Common myeloid progenitor, CD34-positive (primary cell): ENCODE results near the gene OR10Z1.

Experiments
- CTCF ChIA-PET: fragments of 350-600 bp; sonication (Branson Sonifier 250); formaldehyde crosslinking; loops from one replicate; lab custom pipeline; 2021; ENCODE audit warnings: antibody characterized with exemption; lab: Charles Lee
- POLR2A ChIA-PET: fragments of 350-600 bp; sonication (Branson Sonifier 250); formaldehyde crosslinking; loops from one replicate; lab custom pipeline; 2021; ENCODE audit warnings: antibody characterized with exemption; lab: Charles Lee
- DNase-seq, 3 donors: peaks; one replicate each; pipeline versions ENCODE4 v3.0.0 to v3.0.0-alpha.2; 2013
- H3K27ac ChIP-seq, 2 experiments: 1 replicate in 1 of 2; 2 replicates in 1 of 2; pipeline ENCODE4 v1.7.0; 2013; ENCODE audit warnings: inconsistent platforms in 2 of 2, low read length in 2 of 2, mild to moderate bottlenecking in 2 of 2, low read depth in 1 of 2, moderate library complexity in 1 of 2; ENCODE audit not compliant: severe bottlenecking in 2 of 2, insufficient read depth in 1 of 2, poor library complexity in 1 of 2
- H3K27me3 ChIP-seq, 5 experiments: replicated peaks in 2 of 5; 1 replicate in 3 of 5; 2 replicates in 2 of 5; pipeline versions ENCODE4 v1.6.1 to v1.7.0; 2013; ENCODE audit warnings: low read length in 4 of 5, mild to moderate bottlenecking in 2 of 5, moderate library complexity in 2 of 5, inconsistent platforms in 1 of 5; ENCODE audit not compliant: insufficient read depth in 5 of 5, control insufficient read depth in 4 of 5
- H3K36me3 ChIP-seq, 4 experiments: 1 replicate in 2 of 4; 2 replicates in 2 of 4; pipeline versions ENCODE4 v1.6.1 to v1.7.0; 2013; ENCODE audit warnings: low read length in 3 of 4, control low read depth in 1 of 4, mild to moderate bottlenecking in 1 of 4; ENCODE audit not compliant: control insufficient read depth in 4 of 4, insufficient read depth in 4 of 4
- H3K4me1 ChIP-seq, 4 experiments: 1 replicate in 3 of 4; 2 replicates in 1 of 4; pipeline versions ENCODE4 v1.6.1 to v1.7.1; 2013; ENCODE audit warnings: low read length in 3 of 4, mild to moderate bottlenecking in 3 of 4, control low read depth in 1 of 4, inconsistent platforms in 1 of 4, moderate library complexity in 1 of 4; ENCODE audit not compliant: control insufficient read depth in 4 of 4, insufficient read depth in 4 of 4; ENCODE audit errors: control extremely low read depth in 1 of 4
- H3K4me3 ChIP-seq, 7 experiments: 1 replicate in 4 of 7; 2 replicates in 3 of 7; pipeline versions ENCODE4 v1.5.1 to v1.7.0; 2013; ENCODE audit warnings: mild to moderate bottlenecking in 7 of 7, low read length in 6 of 7, moderate library complexity in 6 of 7, inconsistent platforms in 2 of 7, low read depth in 2 of 7, control low read depth in 1 of 7; ENCODE audit not compliant: insufficient read depth in 4 of 7, control insufficient read depth in 1 of 7; ENCODE audit errors: extremely low read depth in 1 of 7
- H3K9me3 ChIP-seq, 5 experiments: 1 replicate in 4 of 5; 2 replicates in 1 of 5; pipeline versions ENCODE4 v1.6.1 to v1.7.1; 2013; ENCODE audit warnings: low read length in 4 of 5, mild to moderate bottlenecking in 2 of 5, inconsistent platforms in 1 of 5, low read depth in 1 of 5, moderate library complexity in 1 of 5; ENCODE audit not compliant: control insufficient read depth in 4 of 5, insufficient read depth in 2 of 5; ENCODE audit errors: control extremely low read depth in 1 of 5
- WGBS: methylation state at CpG from one replicate; pipeline ENCODE4 v1.1.5; 2013; ENCODE audit not compliant: insufficient coverage; 5-methylcytosine and 5-hydroxymethylcytosine counted together

The OR10Z1 gene

GRCh38 chr1:158638146-158638545 lies 33.1 kb downstream of the OR10Z1 start:
- WGBS, result 100% methylated on average over 1 of the region's 4 CpGs
- DNase-seq, result no peak
- H3K4me3 ChIP-seq, result no peak overlapping the region

GRCh38 chr1:158638904-158639303 lies 33.8 kb downstream of the OR10Z1 start:
- Histone ChIP-seq H3K36me3 (peaks cover 0 to 13% (median 3%) of the 10 kb centered on the region in 4 experiments), H3K4me3 (no peak overlapping the region), H3K9me3 (peaks cover 0 to 5% (median 0%) of the 10 kb centered on the region in 5 experiments), H3K4me1 (peaks cover 0 to 8% (median under 1%) of the 10 kb centered on the region in 4 experiments), H3K27me3 (no peaks in the 10 kb centered on the region), H3K27ac (no peak overlapping the region)
- ChIA-PET CTCF (interaction anchor here (1.1 to 4.2 kb wide), 2 partner anchors 9 to 12 kb away, joined by 3 to 14 read pairs; no protein-coding TSS in a partner anchor), POLR2A (no interaction called here)
- no peak for DNase-seq

More at GRCh38 chr1:158638146-158638545, 33.1 kb downstream of the OR10Z1 start:
- no peaks in the 10 kb centered on the region for H3K27me3 ChIP-seq
- POLR2A ChIA-PET, result no interaction called here
- peaks cover 0 to 5% (median 0%) of the 10 kb centered on the region in 5 experiments for H3K9me3 ChIP-seq
- peaks cover 0 to 8% (median under 1%) of the 10 kb centered on the region in 4 experiments for H3K4me1 ChIP-seq
- H3K36me3 ChIP-seq, result peaks cover 0 to 13% (median 3%) of the 10 kb centered on the region in 4 experiments
- H3K27ac ChIP-seq, result no peak overlapping the region
- CTCF ChIA-PET, result interaction anchor here (4.2 kb wide), 1 partner anchor 10 kb away, joined by 14 read pairs; no protein-coding TSS in a partner anchor

GRCh38 chr1:158644449-158644848 lies 39.4 kb downstream of the OR10Z1 start:
- Histone ChIP-seq H3K27me3 (no peaks in the 10 kb centered on the region), H3K9me3 (peaks cover 0 to 5% (median 0%) of the 10 kb centered on the region in 5 experiments), H3K36me3 (peaks cover 0 to 5% (median 0%) of the 10 kb centered on the region in 4 experiments), H3K4me3 (no peak overlapping the region), H3K4me1 (peaks cover 5 to 13% (median 9%) of the 10 kb centered on the region in 4 experiments), H3K27ac (no peak overlapping the region)
- 0% methylated on average over 1 of the region's 2 CpGs for WGBS
- peak in 2 of 3 donors; percentile 37 to 54 for DNase-seq
- ChIA-PET CTCF (no interaction called here), POLR2A (no interaction called here)

- CTCF ChIA-PET, result interaction anchor here (2.9 kb wide), 1 partner anchor 8 kb away, joined by 14 read pairs; no protein-coding TSS in a partner anchor
- DNase-seq, result peak; percentile 31 to 80 (median 78)
- Histone ChIP-seq H3K36me3 (peaks cover 0 to 3% (median 1%) of the 10 kb centered on the region in 4 experiments), H3K4me1 (peaks cover 5 to 13% (median 9%) of the 10 kb centered on the region in 4 experiments), H3K9me3 (no peaks in the 10 kb centered on the region), H3K27ac (no peak overlapping the region), H3K4me3 (peak overlapping the region in 2 of 7 experiments; percentile 11 to 20), H3K27me3 (no peaks in the 10 kb centered on the region)
- POLR2A ChIA-PET, result no interaction called here
- WGBS, result no CpG with 5 or more reads among the region's 1 CpG
Observed at GRCh38 chr1:158646465-158646864, 41.4 kb downstream of the OR10Z1 start.

GRCh38 chr1:158649052-158649451 lies 44.0 kb downstream of the OR10Z1 start:
- H3K9me3 ChIP-seq, result no peaks in the 10 kb centered on the region
- CTCF ChIA-PET, result interaction anchor here (1.2 to 2.9 kb wide), 3 partner anchors 11 to 143 kb away, joined by 3 to 14 read pairs (median 4); no protein-coding TSS in a partner anchor
- H3K4me1 ChIP-seq, result peaks cover 7 to 22% (median 11%) of the 10 kb centered on the region in 4 experiments
- POLR2A ChIA-PET, result interaction anchor here (0.6 kb wide), 1 partner anchor 364 kb away, joined by 5 read pairs; no protein-coding TSS in a partner anchor
- peaks cover 0 to 2% (median 0%) of the 10 kb centered on the region in 4 experiments for H3K36me3 ChIP-seq
- H3K27ac ChIP-seq, result no peak overlapping the region
- H3K4me3 ChIP-seq, result no peak overlapping the region
- peak; percentile 20 to 58 (median 43) for DNase-seq
- H3K27me3 ChIP-seq, result no peaks in the 10 kb centered on the region

- Histone ChIP-seq H3K4me1 (peaks cover 10 to 22% (median 16%) of the 10 kb centered on the region in 4 experiments), H3K9me3 (no peaks in the 10 kb centered on the region), H3K27ac (no peak overlapping the region), H3K4me3 (no peak overlapping the region), H3K36me3 (peaks cover 0 to 2% (median 0%) of the 10 kb centered on the region in 4 experiments), H3K27me3 (no peaks in the 10 kb centered on the region)
- ChIA-PET CTCF (interaction anchor here (1.2 kb wide), 1 partner anchor 311 kb away, joined by 3 read pairs; no protein-coding TSS in a partner anchor), POLR2A (no interaction called here)
- DNase-seq, result no peak
- 94% methylated on average over 7 of the region's 7 CpGs for WGBS
Observed at GRCh38 chr1:158652721-158653334, 47.8 kb downstream of the OR10Z1 start.

- Histone ChIP-seq H3K36me3 (peaks cover 0 to 2% (median 0%) of the 10 kb centered on the region in 4 experiments), H3K4me3 (peak overlapping the region in 3 of 7 experiments; percentile 22 to 50 (median 30)), H3K27ac (peak overlapping the region in 1 of 2 experiments; percentile 49), H3K9me3 (no peaks in the 10 kb centered on the region), H3K4me1 (peaks cover 10 to 22% (median 16%) of the 10 kb centered on the region in 4 experiments), H3K27me3 (no peaks in the 10 kb centered on the region)
- DNase-seq, result peak in 2 of 3 donors; percentile 42 to 56
- POLR2A ChIA-PET, result no interaction called here
- CTCF ChIA-PET, result no interaction called here
Observed at GRCh38 chr1:158654086-158654485, 49.0 kb downstream of the OR10Z1 start.
